Lower leg skin (tissue), 3 donors: ENCODE results near the gene TMCC1.

Experiments
- CTCF ChIP-seq, 3 donors: fragments of 450-650 bp; IDR thresholded peaks; one replicate each; pipeline ENCODE4 v1.5.1; 2016; ENCODE audit warnings: antibody characterized with exemption in 3 of 3, mild to moderate bottlenecking in 3 of 3, moderate library complexity in 2 of 3
- POLR2A ChIP-seq, 2 donors: fragments of 450-650 bp; IDR thresholded peaks; one replicate each; pipeline ENCODE4 v1.6.1; 2016 to 2017; ENCODE audit warnings: antibody characterized with exemption in 2 of 2, mild to moderate bottlenecking in 1 of 2, moderate library complexity in 1 of 2

GRCh38 chr3:129615751-129616281 is 277.7 kb downstream of the TMCC1 start:
- TF ChIP-seq CTCF (IDR thresholded peaks at IDR 0.05) = no peak
- no peak for TF ChIP-seq POLR2A (IDR thresholded peaks at IDR 0.05)
